Neural cell (in vitro differentiated cells): ENCODE measurements around the gene SOCS3. TPM values are rescaled to one million over a fixed set of nuclear protein-coding genes. Genes with fewer than 3 reads are reported as not detected.

Experiments used
- H2AFZ ChIP-seq: fragments of 200-600, 300-800 bp; sonication (generic), shearing (Covaris generic); 2 replicates; pipeline ENCODE4 v1.6.0; 2014; ENCODE audit warnings: low read depth, mild to moderate bottlenecking, antibody characterized with exemption, low read length, moderate library complexity
- H3F3A ChIP-seq: fragments of 200-600 bp; shearing (Covaris generic); 2 replicates; pipeline ENCODE4 v1.6.1; 2016; ENCODE audit warnings: mild to moderate bottlenecking, moderate library complexity, mixed read lengths, antibody characterized with exemption, low read length; ENCODE audit not compliant: insufficient read depth, poor library complexity, severe bottlenecking
- H3K27ac ChIP-seq: fragments of 200-600, 300-800 bp; sonication (generic), shearing (Covaris generic); 2 replicates; pipeline ENCODE4 v1.5.1; 2014; ENCODE audit warnings: mild to moderate bottlenecking, low read length, moderate library complexity
- H3K27me3 ChIP-seq: fragments of 300-800, 200-600 bp; sonication (generic), shearing (Covaris generic); 2 replicates; pipeline ENCODE4 v1.6.0; 2014; ENCODE audit warnings: mild to moderate bottlenecking, low read depth, low read length, moderate library complexity; ENCODE audit not compliant: insufficient read depth
- H3K36me3 ChIP-seq: fragments of 300-800, 200-600 bp; sonication (generic), shearing (Covaris generic); 2 replicates; pipeline ENCODE4 v1.5.1; 2014; ENCODE audit warnings: mild to moderate bottlenecking, antibody characterized with exemption, low read length, moderate library complexity; ENCODE audit not compliant: insufficient read depth
- H3K4me2 ChIP-seq: fragments of 300-800, 200-600 bp; sonication (generic), shearing (Covaris generic); 2 replicates; pipeline ENCODE4 v1.6.0; 2014; ENCODE audit warnings: mild to moderate bottlenecking, low read length
- H3K4me3 ChIP-seq: fragments of 300-800, 200-600 bp; sonication (generic), shearing (Covaris generic); 2 replicates; pipeline ENCODE4 v1.5.1; 2014; ENCODE audit warnings: mild to moderate bottlenecking, low read length, moderate library complexity
- H3K79me2 ChIP-seq: fragments of 200-600 bp; shearing (Covaris generic); replicated peaks from 2 replicates; pipeline ENCODE4 v1.6.0; 2014; ENCODE audit warnings: mild to moderate bottlenecking, low read length, moderate library complexity; ENCODE audit not compliant: insufficient read depth
- H3K9ac ChIP-seq: fragments of 300-800, 200-600 bp; sonication (generic), shearing (Covaris generic); 2 replicates; pipeline ENCODE4 v1.6.1; 2016; ENCODE audit warnings: mild to moderate bottlenecking, low read length, mixed read lengths
- H3K9me2 ChIP-seq: fragments of 200-600 bp; shearing (Covaris generic); 2 replicates; pipeline ENCODE4 v1.6.1; 2016; ENCODE audit warnings: mild to moderate bottlenecking, low read length, mixed read lengths; ENCODE audit not compliant: insufficient read depth
- H3K9me3 ChIP-seq: fragments of 200-600, 300-800 bp; sonication (generic), shearing (Covaris generic); 2 replicates; pipeline ENCODE4 v1.6.1; 2016; ENCODE audit warnings: mild to moderate bottlenecking, mixed run types, low read length, moderate library complexity, mixed read lengths
- H4K20me1 ChIP-seq: fragments of 200-600 bp; shearing (Covaris generic); 2 replicates; pipeline ENCODE4 v1.6.1; 2016; ENCODE audit warnings: mild to moderate bottlenecking, mixed run types; ENCODE audit not compliant: insufficient read depth
- CTCF ChIP-seq: fragments of 450-650 bp; IDR thresholded peaks from 2 replicates; pipeline ENCODE4 v1.5.1; 2014; ENCODE audit warnings: antibody characterized with exemption, mild to moderate bottlenecking, moderate library complexity; ENCODE audit not compliant: poor library complexity, severe bottlenecking
- EP300 ChIP-seq: fragments of 450-650 bp; conservative IDR thresholded peaks from 2 replicates; pipeline ENCODE4 v1.6.1; 2014; ENCODE audit warnings: antibody characterized with exemption, mild to moderate bottlenecking, moderate library complexity; ENCODE audit not compliant: poor library complexity, severe bottlenecking
- EZH2 ChIP-seq: fragments of 200-600, 300-800 bp; shearing (Covaris generic), sonication (generic); IDR thresholded peaks from 2 replicates; pipeline ENCODE4 v1.6.1; 2014; ENCODE audit warnings: antibody characterized with exemption, low read length, borderline replicate concordance, mild to moderate bottlenecking; ENCODE audit not compliant: insufficient read depth, poor library complexity, severe bottlenecking
- MXI1 ChIP-seq: fragments of 450-650 bp; conservative IDR thresholded peaks from 2 replicates; pipeline ENCODE4 v1.6.1; 2014; ENCODE audit warnings: antibody characterized with exemption, mild to moderate bottlenecking; ENCODE audit not compliant: poor library complexity, severe bottlenecking
- POLR2AphosphoS5 ChIP-seq: IDR thresholded peaks from 2 replicates; pipeline ENCODE4 v1.6.1; 2012
- RAD21 ChIP-seq: fragments of 450-650 bp; conservative IDR thresholded peaks from 2 replicates; pipeline ENCODE4 v1.6.1; 2014; ENCODE audit warnings: antibody characterized with exemption, mild to moderate bottlenecking, moderate library complexity
- REST ChIP-seq: IDR thresholded peaks from 2 replicates; pipeline ENCODE4 v1.6.1; 2012; ENCODE audit warnings: borderline replicate concordance
- SMC3 ChIP-seq: fragments of 450-650 bp; conservative IDR thresholded peaks from 2 replicates; pipeline ENCODE4 v1.6.1; 2014; ENCODE audit warnings: antibody characterized with exemption, mild to moderate bottlenecking, moderate library complexity; ENCODE audit not compliant: poor library complexity
- TAF1 ChIP-seq: IDR thresholded peaks from 2 replicates; pipeline ENCODE4 v1.6.1; 2012; ENCODE audit warnings: low read depth
- polyA plus RNA-seq: library from polyadenylated mRNA; depleted of rRNA; stranded (reverse); fragments of >200 nt; gene quantifications from 2 replicates; pipeline ENCODE4 v1.2.3, GENCODE V29; 2014

Gene SOCS3
- polyA plus RNA-seq, 1 donor from 2014 or later: 5.4 TPM

- no peaks in the 10 kb centered on the region for H3K9me2 ChIP-seq
- no peaks in the 10 kb centered on the region for H4K20me1 ChIP-seq
- H3K27me3 ChIP-seq: peaks cover 15% of the 10 kb centered on the region
- H2AFZ ChIP-seq: no peak overlapping the region
- H3K9ac ChIP-seq: no peak overlapping the region
- no peak overlapping the region for H3K27ac ChIP-seq
- H3K9me3 ChIP-seq: no peaks in the 10 kb centered on the region
- no peaks in the 10 kb centered on the region for H3K36me3 ChIP-seq
- H3K4me3 ChIP-seq: no peak overlapping the region
- H3K4me2 ChIP-seq: no peak overlapping the region
- TF ChIP-seq POLR2AphosphoS5 (no peak), RAD21 (no peak), EP300 (no peak), TAF1 (no peak), REST (no peak), SMC3 (no peak), CTCF (no peak), MXI1 (no peak), EZH2 (no peak)
- H3K79me2 ChIP-seq: no peaks in the 10 kb centered on the region
- no peaks in the 10 kb centered on the region for H3F3A ChIP-seq
Measured at GRCh38 chr17:78318843-78319242, 41.0 kb downstream of the SOCS3 start.

GRCh38 chr17:78318407-78318806 is 41.5 kb downstream of the SOCS3 start:
- H3K9ac ChIP-seq: no peak overlapping the region
- no peak for TF ChIP-seq POLR2AphosphoS5
- H3K9me3 ChIP-seq: no peaks in the 10 kb centered on the region
- no peak overlapping the region for H3K4me2 ChIP-seq
- H3F3A ChIP-seq: no peaks in the 10 kb centered on the region
- H2AFZ ChIP-seq: no peak overlapping the region
- peaks cover 19% of the 10 kb centered on the region for H3K27me3 ChIP-seq
- no peaks in the 10 kb centered on the region for H3K79me2 ChIP-seq
- H3K4me3 ChIP-seq: no peak overlapping the region
- no peaks in the 10 kb centered on the region for H3K36me3 ChIP-seq
- H4K20me1 ChIP-seq: no peaks in the 10 kb centered on the region
- no peak overlapping the region for H3K27ac ChIP-seq
- H3K9me2 ChIP-seq: no peaks in the 10 kb centered on the region
